ENCODE results near the gene GLI3.

DNA sequence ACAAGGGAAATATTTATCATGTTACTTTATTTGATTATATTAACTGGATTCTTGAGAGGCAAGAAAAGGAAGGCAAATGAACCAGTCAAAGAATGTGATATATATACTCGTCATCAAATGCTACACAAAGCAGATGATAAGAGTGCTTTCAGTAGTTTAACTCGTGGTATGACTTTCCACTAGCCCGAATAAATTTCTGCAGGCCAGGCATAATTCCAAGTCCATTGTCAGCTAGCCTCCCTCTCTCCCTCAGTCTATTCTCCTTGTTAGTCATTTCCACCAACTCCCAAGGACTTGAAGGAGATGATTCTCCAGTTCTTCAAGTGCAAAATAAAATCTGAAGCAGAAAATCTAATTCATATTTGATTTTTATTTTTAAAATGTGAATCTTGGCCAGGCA lies 190.5 kb downstream of the GLI3 start:
- TF ChIP-seq POLR2A (IDR thresholded peaks at IDR 0.05; ENCODE audit: low read depth, low read length) (no peak), EP300 (IDR thresholded peaks at IDR 0.05; ENCODE audit: borderline replicate concordance in 1 of 2, control insufficient read depth in 1 of 2, low read depth in 2 of 2, low read length in 2 of 2) (no peak), MEF2B (IDR thresholded peaks at IDR 0.05; ENCODE audit: partially characterized antibody, poor library complexity, severe bottlenecking) (no peak), MYC (IDR thresholded peaks at IDR 0.05; ENCODE audit: insufficient read depth, insufficient read length, insufficient replicate concordance, low read length, severe bottlenecking) (no peak)
- TF ChIP-seq, protein P1, sequence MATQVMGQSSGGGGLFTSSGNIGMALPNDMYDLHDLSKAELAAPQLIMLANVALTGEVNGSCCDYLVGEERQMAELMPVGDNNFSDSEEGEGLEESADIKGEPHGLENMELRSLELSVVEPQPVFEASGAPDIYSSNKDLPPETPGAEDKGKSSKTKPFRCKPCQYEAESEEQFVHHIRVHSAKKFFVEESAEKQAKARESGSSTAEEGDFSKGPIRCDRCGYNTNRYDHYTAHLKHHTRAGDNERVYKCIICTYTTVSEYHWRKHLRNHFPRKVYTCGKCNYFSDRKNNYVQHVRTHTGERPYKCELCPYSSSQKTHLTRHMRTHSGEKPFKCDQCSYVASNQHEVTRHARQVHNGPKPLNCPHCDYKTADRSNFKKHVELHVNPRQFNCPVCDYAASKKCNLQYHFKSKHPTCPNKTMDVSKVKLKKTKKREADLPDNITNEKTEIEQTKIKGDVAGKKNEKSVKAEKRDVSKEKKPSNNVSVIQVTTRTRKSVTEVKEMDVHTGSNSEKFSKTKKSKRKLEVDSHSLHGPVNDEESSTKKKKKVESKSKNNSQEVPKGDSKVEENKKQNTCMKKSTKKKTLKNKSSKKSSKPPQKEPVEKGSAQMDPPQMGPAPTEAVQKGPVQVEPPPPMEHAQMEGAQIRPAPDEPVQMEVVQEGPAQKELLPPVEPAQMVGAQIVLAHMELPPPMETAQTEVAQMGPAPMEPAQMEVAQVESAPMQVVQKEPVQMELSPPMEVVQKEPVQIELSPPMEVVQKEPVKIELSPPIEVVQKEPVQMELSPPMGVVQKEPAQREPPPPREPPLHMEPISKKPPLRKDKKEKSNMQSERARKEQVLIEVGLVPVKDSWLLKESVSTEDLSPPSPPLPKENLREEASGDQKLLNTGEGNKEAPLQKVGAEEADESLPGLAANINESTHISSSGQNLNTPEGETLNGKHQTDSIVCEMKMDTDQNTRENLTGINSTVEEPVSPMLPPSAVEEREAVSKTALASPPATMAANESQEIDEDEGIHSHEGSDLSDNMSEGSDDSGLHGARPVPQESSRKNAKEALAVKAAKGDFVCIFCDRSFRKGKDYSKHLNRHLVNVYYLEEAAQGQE (IDR thresholded peaks at IDR 0.05; ENCODE audit: low read depth, low read length), result no peak
- TF ChIP-seq, protein P2, sequence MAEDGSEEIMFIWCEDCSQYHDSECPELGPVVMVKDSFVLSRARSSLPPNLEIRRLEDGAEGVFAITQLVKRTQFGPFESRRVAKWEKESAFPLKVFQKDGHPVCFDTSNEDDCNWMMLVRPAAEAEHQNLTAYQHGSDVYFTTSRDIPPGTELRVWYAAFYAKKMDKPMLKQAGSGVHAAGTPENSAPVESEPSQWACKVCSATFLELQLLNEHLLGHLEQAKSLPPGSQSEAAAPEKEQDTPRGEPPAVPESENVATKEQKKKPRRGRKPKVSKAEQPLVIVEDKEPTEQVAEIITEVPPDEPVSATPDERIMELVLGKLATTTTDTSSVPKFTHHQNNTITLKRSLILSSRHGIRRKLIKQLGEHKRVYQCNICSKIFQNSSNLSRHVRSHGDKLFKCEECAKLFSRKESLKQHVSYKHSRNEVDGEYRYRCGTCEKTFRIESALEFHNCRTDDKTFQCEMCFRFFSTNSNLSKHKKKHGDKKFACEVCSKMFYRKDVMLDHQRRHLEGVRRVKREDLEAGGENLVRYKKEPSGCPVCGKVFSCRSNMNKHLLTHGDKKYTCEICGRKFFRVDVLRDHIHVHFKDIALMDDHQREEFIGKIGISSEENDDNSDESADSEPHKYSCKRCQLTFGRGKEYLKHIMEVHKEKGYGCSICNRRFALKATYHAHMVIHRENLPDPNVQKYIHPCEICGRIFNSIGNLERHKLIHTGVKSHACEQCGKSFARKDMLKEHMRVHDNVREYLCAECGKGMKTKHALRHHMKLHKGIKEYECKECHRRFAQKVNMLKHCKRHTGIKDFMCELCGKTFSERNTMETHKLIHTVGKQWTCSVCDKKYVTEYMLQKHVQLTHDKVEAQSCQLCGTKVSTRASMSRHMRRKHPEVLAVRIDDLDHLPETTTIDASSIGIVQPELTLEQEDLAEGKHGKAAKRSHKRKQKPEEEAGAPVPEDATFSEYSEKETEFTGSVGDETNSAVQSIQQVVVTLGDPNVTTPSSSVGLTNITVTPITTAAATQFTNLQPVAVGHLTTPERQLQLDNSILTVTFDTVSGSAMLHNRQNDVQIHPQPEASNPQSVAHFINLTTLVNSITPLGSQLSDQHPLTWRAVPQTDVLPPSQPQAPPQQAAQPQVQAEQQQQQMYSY (CRISPR knock-in tag; IDR thresholded peaks at IDR 0.05), result no peak
- TF ChIP-seq, protein P3, sequence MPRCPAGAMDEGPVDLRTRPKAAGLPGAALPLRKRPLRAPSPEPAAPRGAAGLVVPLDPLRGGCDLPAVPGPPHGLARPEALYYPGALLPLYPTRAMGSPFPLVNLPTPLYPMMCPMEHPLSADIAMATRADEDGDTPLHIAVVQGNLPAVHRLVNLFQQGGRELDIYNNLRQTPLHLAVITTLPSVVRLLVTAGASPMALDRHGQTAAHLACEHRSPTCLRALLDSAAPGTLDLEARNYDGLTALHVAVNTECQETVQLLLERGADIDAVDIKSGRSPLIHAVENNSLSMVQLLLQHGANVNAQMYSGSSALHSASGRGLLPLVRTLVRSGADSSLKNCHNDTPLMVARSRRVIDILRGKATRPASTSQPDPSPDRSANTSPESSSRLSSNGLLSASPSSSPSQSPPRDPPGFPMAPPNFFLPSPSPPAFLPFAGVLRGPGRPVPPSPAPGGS (IDR thresholded peaks at IDR 0.05; ENCODE audit: borderline replicate concordance, insufficient read depth, low read depth, low read length, poor library complexity, severe bottlenecking), result no peak

All from GM12878 (cell line).